Raji (cell line): Measurements from ENCODE around the gene RAD21L1.

ENCODE experiments used
- POLR2A ChIP-seq: IDR thresholded peaks from 2 replicates; pipeline ENCODE4 v1.6.1; 2011; ENCODE audit warnings: low read depth, low read length, control low read depth; ENCODE audit not compliant: insufficient read depth

Gene RAD21L1

GRCh38 chr20:1195226-1195625, 30.6 kb upstream of the RAD21L1 start:
- no peak for TF ChIP-seq POLR2A

- TF ChIP-seq POLR2A = no peak
Measured at GRCh38 chr20:1196634-1197033, 29.2 kb upstream of the RAD21L1 start.

GRCh38 chr20:1197801-1198200, 28.0 kb upstream of the RAD21L1 start:
- no peak for TF ChIP-seq POLR2A

GRCh38 chr20:1198751-1199150, 27.1 kb upstream of the RAD21L1 start:
- TF ChIP-seq POLR2A = no peak

GRCh38 chr20:1199212-1199873, 26.5 kb upstream of the RAD21L1 start:
- no peak for TF ChIP-seq POLR2A

- TF ChIP-seq POLR2A = no peak
Measured at GRCh38 chr20:1199964-1200363, 25.9 kb upstream of the RAD21L1 start.

- no peak for TF ChIP-seq POLR2A
Measured at GRCh38 chr20:1202762-1203504, 22.9 kb upstream of the RAD21L1 start, which contains the start of gene C20orf202. TSS of gene C20orf202 (plus strand) at chr20:1203454. CDS start at chr20:1203586, 132 bp downstream.

GRCh38 chr20:1203630-1204029, 22.2 kb upstream of the RAD21L1 start:
- TF ChIP-seq POLR2A = no peak

- TF ChIP-seq POLR2A = no peak
Measured at GRCh38 chr20:1204113-1204512, 21.7 kb upstream of the RAD21L1 start.

GRCh38 chr20:1204576-1204975, 21.3 kb upstream of the RAD21L1 start:
- no peak for TF ChIP-seq POLR2A

GRCh38 chr20:1205802-1206201, 20.0 kb upstream of the RAD21L1 start:
- no peak for TF ChIP-seq POLR2A

- TF ChIP-seq POLR2A = no peak
Measured at GRCh38 chr20:1206366-1207148, 19.3 kb upstream of the RAD21L1 start.

- TF ChIP-seq POLR2A = no peak
Measured at GRCh38 chr20:1207293-1207878, 18.5 kb upstream of the RAD21L1 start.

GRCh38 chr20:1209447-1210387, 16.1 kb upstream of the RAD21L1 start:
- TF ChIP-seq POLR2A = no peak

GRCh38 chr20:1210501-1210900, 15.3 kb upstream of the RAD21L1 start:
- TF ChIP-seq POLR2A = no peak

- TF ChIP-seq POLR2A = no peak
Measured at GRCh38 chr20:1212023-1212422, 13.8 kb upstream of the RAD21L1 start.
